ENCODE results near the gene MAPK1. TPM values are rescaled to one million over a fixed set of nuclear protein-coding genes. Genes with fewer than 3 reads are reported as not detected.

The MAPK1 gene
- total RNA-seq, 4 donors from 2014 or later, result 29.4 to 47.3 (median 33.1) TPM

GRCh38 chr22:21802673-21803072 lies 64.8 kb downstream of the MAPK1 start:
- TF ChIP-seq CTCF (IDR thresholded peaks at IDR 0.05; ENCODE audit: low read depth), result no peak

- no peak for TF ChIP-seq CTCF (IDR thresholded peaks at IDR 0.05; ENCODE audit: low read depth)
Observed at GRCh38 chr22:21802056-21802455, 65.4 kb downstream of the MAPK1 start.

DNA sequence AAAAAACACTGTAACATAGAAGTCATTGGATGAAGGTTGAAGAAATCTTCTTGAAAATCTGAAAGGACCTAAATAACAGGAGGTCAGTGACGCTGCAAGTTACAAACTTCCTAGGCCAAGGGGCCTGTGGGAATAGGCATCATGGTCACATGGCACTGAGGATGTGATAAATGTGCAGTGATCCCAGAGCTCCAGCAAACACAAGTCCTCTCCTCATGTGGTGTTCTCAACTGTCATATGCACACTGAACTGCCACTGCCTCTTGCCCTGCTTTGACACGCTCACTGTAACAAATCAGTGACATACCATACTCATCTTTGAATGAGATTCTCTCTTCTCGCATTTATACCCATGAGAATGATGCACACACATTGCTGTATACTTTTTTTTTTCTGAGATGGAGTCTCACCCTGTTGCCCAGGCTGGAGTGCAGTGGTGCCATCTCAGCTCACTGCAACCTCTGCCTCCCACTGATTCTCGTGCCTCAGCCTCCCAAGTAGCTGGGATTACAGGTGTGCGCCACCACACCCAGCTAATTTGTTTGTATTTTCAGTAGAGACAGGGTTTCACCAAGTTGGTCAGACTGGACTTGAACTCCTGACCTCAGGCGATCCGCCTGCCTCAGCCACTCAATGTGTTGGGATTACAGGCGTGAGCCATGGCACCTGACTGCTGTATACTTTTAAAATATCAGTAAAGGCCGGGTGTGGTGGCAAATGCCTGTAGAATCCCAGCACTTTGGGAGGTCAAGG lies 66.7 kb downstream of the MAPK1 start:
- TF ChIP-seq CTCF (IDR thresholded peaks at IDR 0.05; ENCODE audit: low read depth), result no peak

DNA sequence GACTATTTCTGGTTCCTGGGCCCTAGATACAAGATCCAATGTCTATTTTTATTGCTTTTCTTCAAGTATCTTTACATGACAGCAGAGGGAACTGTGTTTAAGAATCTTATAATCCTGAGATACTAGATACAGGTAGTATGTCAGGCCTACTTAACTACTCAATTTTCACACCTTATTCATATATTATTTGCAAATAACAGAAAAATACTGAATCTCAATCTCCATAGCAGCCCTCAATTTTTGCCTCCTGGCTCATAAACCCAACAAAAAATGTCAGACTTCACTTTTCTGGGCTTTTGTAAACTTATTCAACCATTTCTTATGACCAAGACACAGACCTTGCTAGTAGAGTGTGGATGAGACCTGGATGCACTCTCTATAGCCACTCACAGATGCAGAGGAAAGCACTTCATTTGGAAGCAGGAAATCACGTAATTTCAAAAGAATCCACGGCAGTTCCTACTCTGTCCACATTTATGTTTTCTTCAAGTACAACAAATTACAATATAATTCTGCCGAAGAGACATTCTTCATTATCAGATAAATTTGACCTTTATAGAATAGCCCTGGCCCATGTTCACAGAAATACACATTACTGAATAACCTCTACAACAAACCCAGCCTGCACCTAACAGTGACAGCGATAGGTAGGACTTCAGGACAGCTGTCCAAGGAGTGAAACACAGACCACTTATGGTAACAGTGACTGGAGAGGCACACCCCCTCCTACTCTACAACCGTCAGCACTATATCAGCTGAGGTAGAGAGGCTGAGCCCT lies 69.8 kb downstream of the MAPK1 start:
- TF ChIP-seq CTCF (IDR thresholded peaks at IDR 0.05; ENCODE audit: low read depth), result no peak

GRCh38 chr22:21796863-21797262 lies 70.6 kb downstream of the MAPK1 start:
- no peak for TF ChIP-seq CTCF (IDR thresholded peaks at IDR 0.05; ENCODE audit: low read depth)

DNA sequence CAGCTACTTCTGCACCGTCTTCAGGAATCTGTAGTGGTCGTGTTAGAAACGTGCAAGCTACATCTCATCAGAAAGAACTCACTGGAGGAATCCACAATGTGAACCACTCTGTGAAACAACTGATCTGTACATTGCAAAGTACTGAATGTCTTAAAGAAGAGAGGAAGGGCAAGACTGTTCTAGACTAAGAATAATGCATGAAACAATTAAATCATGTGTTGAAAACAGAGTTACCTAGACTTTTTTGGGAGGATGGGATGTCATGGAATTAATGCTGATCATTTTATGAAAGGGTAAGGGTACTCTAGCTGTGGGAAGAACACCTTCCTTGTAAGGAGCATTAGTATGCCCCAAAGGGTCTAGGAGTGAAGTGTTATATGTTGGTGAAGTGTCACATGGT lies 71.2 kb downstream of the MAPK1 start:
- TF ChIP-seq CTCF (IDR thresholded peaks at IDR 0.05; ENCODE audit: low read depth), result no peak

All from subcutaneous adipose tissue (tissue), 4 donors.